GM21529 (cell line): ENCODE data around the gene EXOC4.

Experiments
- ATAC-seq: cut with Tn5 transposase; IDR thresholded peaks from one replicate; pipeline ENCODE4 v1.9.1; 2021; ENCODE audit not compliant: unreplicated experiment

Gene EXOC4

DNA sequence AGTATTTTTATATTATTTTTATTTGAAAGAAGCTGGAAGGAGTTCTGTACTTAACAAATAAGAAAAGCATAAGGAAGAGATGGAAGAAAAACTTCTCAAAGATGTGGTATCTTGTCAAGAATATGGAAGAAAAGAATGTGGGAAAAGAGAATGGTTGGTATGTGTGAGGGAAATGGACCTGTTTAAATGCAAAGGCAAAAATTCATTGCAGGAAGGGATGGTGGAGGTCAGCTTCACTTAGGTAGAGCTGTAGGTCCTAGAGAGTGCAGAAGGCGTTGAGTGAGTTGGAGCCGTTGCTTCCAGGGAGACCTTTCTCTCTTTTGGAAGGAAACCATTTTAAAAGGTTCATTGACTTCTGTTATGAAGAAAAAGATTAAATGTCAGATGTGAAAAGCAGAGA is 107.3 kb downstream of the EXOC4 start:
- no peak for ATAC-seq

DNA sequence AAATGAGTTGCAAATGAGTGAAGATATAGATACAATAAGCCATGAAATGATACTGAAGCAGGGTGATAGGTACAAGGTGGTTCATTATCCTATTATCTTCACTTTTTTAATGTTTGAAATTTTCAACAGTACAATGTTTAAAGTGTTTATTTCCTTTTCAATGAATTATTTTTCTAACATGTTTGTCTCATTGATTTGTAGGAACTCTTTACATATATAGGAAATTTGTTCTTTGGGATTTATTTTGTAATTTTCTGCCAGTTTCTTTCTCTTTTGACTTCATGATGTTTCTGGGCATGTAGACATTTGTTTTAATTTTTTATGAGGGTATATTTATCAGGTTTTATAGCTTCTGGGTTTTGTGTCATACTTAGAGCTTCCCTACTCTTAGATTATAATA is 108.9 kb downstream of the EXOC4 start:
- no peak for ATAC-seq

DNA sequence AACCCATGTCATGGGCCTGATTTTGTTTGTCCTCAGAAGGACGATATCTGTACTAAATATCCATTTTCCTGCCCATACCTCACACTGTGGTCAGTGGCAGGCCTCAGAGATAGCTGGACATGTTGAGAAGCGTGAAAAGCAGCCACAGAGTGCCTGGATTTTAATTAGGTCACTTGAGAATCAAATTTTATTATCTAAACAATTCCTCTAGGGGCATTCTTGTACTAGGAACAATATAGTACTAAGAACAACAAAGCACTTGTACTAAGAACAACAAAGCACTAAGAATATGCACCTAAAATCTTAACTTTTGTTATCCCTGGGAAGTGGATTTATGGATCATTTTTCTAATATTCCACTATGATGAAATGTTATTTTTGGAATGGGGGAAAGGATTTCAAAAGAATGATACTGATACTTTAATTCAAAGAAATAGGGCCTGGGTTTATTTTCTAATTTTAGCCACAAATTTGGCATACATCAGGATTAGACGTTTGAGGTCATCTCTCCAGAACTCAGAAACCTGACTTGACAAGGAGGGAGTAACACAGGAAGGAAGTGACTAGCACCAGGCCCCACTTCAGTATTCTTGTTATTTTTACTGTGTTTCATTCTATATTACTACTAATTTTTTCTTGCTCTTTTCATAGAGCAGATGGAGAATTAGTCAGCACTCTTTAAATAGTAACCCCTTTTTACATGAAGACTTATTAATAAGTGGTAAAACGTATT is 112.2 kb downstream of the EXOC4 start:
- no peak for ATAC-seq

DNA sequence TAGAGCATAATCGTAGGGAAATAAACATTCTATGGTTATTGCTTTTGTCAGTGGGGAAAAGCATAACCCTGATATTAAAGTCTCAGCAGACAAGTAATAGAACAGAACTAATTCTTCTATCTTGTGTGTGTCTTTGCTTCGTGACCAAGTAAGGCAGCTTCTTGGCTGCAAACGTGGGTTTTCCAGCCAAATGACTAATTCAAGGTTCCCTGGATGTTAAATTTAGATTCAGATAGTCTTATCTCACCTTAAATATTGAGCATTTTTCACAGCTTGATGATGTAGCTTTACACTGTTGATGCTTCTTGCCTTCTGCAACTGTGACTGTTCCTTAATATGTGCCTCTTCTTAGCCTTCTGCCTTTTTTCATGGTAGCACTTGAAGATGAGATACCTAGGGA is 113.0 kb downstream of the EXOC4 start:
- no peak for ATAC-seq

DNA sequence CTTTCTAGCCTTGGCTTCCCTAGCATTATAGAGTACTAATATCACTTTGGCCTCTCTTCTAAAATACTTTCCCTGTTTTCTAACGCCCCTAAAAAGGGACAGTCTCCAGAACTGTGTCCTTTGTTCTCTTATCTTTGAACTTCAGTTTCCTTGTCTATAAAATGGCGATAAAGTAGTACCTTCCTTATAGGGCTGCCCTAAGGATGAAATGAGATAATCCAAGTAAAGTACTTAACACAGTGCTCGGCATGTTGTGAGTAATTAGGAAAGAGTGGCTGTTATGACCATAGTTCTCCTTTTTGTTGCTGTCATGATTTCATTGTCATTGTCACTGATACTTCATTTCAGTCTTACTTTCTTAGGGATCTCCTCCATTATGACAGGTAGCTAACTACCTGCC is 114.7 kb downstream of the EXOC4 start:
- no peak for ATAC-seq

DNA sequence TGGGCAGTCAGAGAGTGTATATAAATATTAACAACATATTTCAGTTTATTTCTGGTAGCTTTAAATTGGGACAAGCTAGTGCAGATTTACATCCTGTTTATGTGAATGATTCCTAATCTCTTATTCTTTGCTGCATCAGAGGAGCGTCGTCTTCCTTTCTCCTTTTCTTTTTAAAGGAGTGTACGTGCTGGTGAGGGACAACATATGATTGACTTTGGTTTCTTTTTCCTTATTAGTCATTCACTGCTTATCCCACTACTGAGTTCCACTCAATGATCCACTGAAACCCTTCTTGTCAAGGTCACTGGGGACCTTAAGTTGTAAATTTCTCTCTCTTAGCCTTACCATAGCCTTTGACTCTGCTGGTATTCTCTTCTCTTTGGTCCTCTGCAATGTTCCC is 116.3 kb downstream of the EXOC4 start:
- no peak for ATAC-seq

DNA sequence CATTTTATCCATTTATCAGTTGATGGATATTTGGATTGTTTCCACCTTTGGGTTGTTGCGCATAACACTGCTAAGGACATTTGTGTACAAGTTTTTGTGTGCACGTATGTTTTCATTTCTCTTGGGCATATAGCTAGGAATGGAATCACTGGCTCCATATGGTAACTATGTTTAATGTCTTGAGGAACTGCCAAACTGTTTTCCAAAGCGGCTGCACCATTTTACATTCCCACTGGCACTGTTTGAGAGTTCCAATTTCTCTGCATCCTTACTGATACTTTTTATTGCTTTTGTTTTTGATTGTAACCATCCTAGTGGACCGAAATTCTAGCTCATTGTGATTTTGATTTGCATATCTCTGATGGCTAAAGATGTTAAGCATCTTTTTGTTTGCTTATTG is 118.7 kb downstream of the EXOC4 start:
- no peak for ATAC-seq

DNA sequence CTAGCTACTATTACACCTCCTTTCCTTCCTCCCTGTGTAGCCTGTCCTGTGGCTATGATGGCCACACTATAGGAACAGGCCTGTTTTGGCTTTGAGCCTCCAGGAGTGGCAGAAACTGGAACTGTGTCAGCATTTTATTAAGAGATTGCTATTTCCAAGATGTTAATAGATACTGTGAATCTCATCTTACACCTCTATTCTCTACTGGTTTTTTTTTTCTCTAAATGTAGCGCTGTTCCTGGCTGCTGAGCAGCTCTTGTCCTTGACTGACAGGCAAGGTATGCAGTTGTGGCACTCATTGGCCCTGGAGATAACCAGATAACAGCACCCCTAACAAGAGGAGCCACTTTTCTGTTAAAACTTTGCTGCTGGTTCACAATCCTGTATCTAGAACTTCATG is 119.5 kb downstream of the EXOC4 start:
- ATAC-seq: no peak

GRCh38 chr7:133376514-133376913 is 123.6 kb downstream of the EXOC4 start:
- ATAC-seq: no peak

DNA sequence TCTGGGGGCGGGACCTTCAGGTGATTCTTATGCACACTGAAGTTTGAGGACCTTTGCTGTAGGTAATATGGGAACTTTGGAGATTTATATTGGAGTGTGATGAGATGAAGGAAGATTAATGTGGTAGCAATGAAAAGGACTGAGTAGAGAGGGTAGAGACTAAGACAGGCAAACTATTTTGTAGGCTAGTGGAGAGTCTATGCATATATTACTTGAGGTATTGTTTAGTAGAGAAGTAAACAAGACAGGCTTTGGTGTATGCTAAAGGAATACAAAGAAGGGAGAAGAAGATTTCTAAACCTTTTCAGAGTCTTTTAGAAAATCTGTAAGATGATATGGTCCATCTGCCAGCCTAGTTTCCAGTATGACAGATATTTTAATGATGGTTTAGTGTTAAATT is 129.1 kb downstream of the EXOC4 start:
- ATAC-seq: no peak

DNA sequence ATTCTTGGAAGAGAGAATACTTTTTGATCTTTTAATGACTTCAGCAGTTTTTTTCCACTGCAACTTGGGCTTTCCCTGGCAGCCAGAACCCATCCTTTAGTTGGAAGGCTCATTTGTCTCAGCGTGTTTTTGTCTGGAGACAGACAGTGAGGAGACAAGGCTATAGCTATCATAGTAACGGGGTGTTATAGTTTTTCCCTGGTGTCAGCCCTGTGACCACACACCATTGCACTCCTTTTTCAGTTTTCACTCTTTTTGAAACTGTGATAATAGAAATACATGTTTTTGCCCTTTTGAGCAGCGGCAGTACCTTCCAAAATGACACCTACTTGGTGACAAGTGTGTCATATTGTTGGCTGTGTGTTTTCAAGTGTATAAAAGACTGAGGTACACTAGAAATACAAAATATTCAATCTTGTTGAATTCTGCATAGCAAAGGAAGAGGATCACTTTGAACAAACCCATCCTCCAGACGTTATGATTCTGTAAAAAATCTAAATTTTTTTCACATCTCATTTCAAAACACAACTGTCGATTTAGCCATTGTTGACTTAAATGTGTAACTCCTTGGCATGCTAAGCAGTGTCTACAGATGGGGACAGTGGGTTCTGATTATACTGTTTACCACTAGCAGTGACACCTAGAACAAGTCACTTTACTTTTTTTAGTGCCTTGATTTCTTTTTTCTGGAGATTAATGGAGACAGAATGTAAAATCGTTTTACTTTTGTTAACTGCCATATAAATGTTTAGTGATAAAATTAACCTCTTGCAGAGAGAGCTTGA is 130.1 kb downstream of the EXOC4 start:
- ATAC-seq: no peak

DNA sequence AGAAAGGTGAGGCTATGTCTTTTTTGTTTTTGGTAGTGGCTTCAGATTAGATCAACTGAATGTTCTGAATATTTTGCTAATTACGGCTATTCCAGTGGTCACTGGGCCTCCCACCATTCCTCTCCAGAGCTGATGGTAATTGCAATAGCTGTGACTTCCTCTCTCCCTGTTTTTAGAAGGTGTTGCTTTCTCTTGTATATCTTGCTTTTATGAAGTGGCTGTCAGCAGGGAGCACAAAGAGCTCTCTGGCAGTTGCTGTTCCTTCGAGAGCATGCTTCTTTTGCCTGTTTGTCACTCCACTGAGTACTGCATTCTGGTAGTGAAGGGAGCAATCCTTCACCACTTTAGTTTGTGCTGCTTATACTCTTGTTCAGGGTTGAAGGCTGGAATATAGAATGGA is 133.3 kb downstream of the EXOC4 start:
- no peak for ATAC-seq

DNA sequence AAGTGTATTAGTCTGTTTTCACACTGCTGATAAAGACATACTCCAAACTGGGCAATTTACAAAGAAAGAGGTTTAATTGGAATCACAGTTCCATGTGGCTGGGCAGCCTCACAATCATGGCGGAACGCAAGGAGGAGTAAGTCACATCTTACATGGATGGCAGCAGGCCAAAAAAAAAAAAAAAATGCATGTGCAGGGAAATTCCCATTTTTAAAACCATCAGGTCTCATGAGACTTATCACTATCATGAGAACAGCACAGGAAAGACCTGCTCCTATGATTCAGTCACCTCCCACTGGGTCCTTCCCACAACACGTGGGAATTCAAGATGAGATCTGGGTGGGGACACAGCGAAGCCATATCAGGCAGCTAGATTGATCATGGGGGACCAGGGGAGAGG is 136.8 kb downstream of the EXOC4 start:
- ATAC-seq: no peak

GRCh38 chr7:133391206-133391605 is 138.3 kb downstream of the EXOC4 start:
- ATAC-seq: no peak

- ATAC-seq: no peak
Measured at GRCh38 chr7:133394369-133394768, 141.5 kb downstream of the EXOC4 start.

GRCh38 chr7:133395551-133395950 is 142.7 kb downstream of the EXOC4 start:
- no peak for ATAC-seq

GRCh38 chr7:133398506-133398905 is 145.6 kb downstream of the EXOC4 start:
- ATAC-seq: no peak

DNA sequence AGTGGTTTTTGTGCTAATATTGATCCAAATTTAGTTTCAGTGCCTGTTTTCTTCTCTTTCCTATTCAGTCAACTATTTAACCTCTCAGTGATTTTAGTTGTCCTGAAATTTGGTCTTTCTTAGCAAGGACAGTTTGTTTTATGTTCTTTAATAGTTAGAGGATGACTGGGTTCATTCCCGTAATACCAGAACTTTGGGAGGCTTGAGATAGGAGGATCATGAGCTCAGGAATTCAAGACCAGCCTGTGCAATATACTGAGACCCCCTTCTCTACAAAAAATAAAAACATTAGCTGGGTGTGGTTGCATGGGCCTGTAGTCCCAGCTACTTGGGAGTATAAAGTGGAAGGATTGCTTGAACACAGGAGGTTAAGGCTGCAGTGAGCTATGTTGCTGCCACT is 148.3 kb downstream of the EXOC4 start:
- ATAC-seq: no peak

GRCh38 chr7:133408212-133408611 is 155.3 kb downstream of the EXOC4 start:
- no peak for ATAC-seq

DNA sequence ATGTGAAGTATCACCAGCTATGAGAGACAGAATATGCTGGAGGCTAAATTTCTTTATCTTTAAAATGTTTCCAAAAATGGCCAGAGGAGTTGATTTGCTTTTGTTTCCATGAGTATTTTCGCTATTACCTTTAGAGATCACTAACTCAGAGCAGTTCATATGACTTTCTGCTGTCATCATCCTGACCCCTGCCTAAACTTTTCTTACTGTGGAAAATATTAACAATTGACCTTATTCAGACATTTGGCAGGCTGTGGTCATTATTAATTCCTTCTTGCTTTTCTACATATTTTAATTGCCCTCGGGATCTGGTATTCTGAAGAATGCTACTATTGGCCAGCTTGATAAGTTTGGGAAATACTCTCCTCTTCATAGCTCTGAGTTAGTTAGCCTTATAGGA is 156.5 kb downstream of the EXOC4 start:
- no peak for ATAC-seq

DNA sequence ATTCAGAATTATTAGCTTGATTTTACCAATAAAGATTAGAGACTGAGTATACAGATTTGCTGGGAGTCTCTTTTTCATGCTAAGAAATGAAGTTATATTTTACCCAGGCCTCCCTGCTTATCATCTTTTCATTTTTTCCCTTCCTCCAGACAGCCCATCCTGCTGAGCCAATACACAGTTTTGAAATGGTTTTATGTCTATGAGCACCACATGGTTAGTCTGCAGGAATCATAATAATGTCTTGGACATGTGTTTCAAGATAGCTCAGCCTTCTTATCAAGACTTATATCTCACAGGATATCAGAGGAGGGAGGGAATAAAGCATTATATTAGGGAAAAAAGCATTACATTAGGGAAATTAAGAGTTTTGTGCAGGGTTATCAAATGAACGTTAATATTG is 157.1 kb downstream of the EXOC4 start:
- no peak for ATAC-seq

DNA sequence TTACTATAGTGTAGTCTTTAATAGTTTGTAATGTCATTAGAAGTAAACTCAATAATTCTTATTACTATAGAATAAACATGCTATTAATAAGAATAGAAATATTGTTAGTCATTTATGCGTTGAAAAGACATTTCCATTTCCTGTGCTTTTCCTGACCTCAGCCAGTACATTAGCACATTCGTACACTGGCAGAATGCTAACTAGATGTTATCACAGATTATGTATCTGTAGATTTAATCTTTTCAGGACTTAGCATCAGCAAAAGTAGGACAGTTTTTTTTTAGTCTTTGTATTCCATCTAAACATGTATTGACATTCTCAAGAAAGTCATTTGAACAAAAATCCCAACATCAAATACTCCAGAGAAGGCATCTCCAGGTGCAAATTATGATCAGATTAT is 158.5 kb downstream of the EXOC4 start:
- no peak for ATAC-seq

- no peak for ATAC-seq
Measured at GRCh38 chr7:133412942-133413341, 160.1 kb downstream of the EXOC4 start.
